GM12874 (cell line): ENCODE measurements around the gene CASS4.

Experiments used
- CTCF ChIP-seq: IDR thresholded peaks from 2 replicates; pipeline ENCODE4 v1.5.1; 2011; ENCODE audit warnings: low read depth, mild to moderate bottlenecking, control low read depth, low read length, moderate library complexity; ENCODE audit not compliant: insufficient read depth

The CASS4 gene

DNA sequence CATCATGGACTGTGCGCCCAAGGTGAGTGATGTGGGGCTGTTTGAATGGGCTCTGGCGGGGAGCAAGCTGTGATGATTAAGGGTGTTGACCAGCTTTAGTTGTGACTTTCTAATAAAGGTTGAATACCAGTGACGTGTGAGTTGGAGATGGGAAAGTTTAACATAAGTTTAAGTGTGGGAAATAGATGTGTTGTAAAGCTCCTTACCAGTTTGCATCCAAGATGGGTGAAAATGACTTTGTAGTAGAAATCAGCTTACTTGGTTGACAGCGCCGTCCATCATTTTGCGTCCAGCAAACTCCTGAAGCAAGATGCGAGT lies 372 bp downstream of the CASS4 start:
- no peak for TF ChIP-seq CTCF

- TF ChIP-seq CTCF, result no peak
Measured at GRCh38 chr20:56412949-56413348, 889 bp downstream of the CASS4 start.

- no peak for TF ChIP-seq CTCF
Measured at GRCh38 chr20:56414842-56415765, 3.0 kb downstream of the CASS4 start.

- no peak for TF ChIP-seq CTCF
Measured at GRCh38 chr20:56417402-56417801, 5.3 kb downstream of the CASS4 start.

DNA sequence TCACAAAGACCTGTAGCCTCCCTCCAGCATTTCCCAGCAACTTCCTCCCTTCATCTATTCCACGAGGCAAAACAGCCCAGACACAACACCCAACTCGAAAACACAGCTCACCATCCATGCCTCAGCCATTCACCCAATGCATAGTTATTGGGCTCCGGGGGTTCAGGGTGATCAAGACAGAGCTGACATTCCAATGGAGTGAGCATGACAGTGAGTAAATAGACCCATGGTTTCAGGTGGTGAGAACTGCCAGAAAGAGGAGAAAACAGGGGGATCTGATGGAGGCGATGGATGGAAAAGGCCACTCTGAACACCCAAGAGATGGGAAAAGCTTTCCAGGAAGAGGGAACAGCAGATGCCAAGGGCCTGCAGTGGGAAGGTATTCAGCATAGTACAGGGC lies 5.9 kb downstream of the CASS4 start:
- TF ChIP-seq CTCF, result no peak

DNA sequence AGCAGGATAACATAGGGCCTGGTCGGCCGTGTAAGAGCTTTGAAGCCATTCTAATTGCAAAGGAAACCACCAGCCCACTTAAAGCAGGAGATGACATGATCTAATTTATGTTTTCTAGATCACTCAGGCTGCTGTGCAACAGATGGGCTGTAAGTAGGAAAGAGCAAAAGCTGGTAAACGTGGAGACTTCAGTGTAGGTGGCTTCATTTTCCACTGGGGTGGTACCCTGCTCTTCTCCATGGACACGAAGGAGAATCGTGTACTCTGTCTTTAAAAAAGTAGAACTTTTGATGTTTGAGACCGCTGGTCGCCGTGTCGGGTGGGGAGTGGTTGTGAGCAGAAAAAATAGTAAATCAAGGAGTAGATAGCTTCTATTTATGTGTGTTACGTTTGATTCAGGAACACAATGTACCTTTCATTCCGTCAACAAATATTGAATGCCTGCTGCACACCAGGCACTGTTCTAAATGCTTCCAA lies 6.4 kb downstream of the CASS4 start:
- no peak for TF ChIP-seq CTCF

DNA sequence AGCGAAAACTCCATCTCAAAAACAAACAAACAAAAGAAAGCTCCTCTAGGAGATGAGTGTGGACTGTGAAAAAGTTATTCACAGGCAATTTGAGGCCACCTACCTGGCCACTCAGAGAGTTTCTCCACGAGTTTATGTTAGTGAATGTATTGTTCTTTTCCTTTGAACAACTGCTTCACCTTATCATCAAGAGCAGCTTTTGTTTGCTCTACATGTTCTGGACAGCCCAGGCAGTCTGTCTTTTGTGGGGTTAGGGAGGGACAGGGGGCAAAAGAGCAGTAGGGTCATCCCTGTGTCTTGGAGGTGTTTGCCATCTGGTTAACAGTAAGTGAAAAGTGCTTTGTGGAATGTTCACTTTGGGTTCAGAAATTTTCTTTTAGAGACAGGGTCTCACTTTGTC lies 8.0 kb downstream of the CASS4 start:
- no peak for TF ChIP-seq CTCF
